ENCODE measurements around the gene MRPL32.

MRPL32 gene

GRCh38 chr7:42906181-42906580 is 26.0 kb upstream of the MRPL32 start:
- Histone ChIP-seq H3K4ac (ENCODE audit: low read depth in 1 of 2, low read length in 2 of 2) (no peak overlapping the region), H2BK5ac (ENCODE audit: low read depth, low read length, poor library complexity, severe bottlenecking) (no peak overlapping the region), H3K4me1 (ENCODE audit: control insufficient read depth, insufficient read depth, low read depth, low read length) (peaks cover 5% of the 10 kb centered on the region), H2AK5ac (ENCODE audit: low read length, severe bottlenecking) (no peak overlapping the region), H3K4me3 (ENCODE audit: insufficient read depth in 1 of 2, low read depth in 1 of 2, low read length in 2 of 2) (no peak overlapping the region), H3K9ac (ENCODE audit: low read length) (no peak overlapping the region), H2BK120ac (ENCODE audit: low read depth, low read length) (no peak overlapping the region), H4K8ac (ENCODE audit: low read length) (no peak overlapping the region), H2AFZ (ENCODE audit: low read depth, low read length) (no peak overlapping the region), H3K79me1 (replicated peaks; ENCODE audit: low read length, poor library complexity, severe bottlenecking) (peaks cover 16% of the 10 kb centered on the region), H3K23ac (ENCODE audit: low read length in 2 of 2) (no peak overlapping the region), H2BK12ac (ENCODE audit: low read length in 2 of 2) (no peak overlapping the region), H3K14ac (ENCODE audit: low read length in 2 of 2) (no peak overlapping the region), H3K4me2 (ENCODE audit: low read length, poor library complexity, severe bottlenecking) (no peak overlapping the region), H3K27me3 (ENCODE audit: control insufficient read depth in 1 of 2, insufficient read depth in 1 of 2, low read length in 2 of 2) (no peaks in the 10 kb centered on the region), H3K9me3 (ENCODE audit: control insufficient read depth, low read length) (no peaks in the 10 kb centered on the region), H3K18ac (ENCODE audit: low read depth in 1 of 2, low read length in 2 of 2) (no peak overlapping the region), H4K91ac (ENCODE audit: low read length) (no peak overlapping the region), H3K27ac (ENCODE audit: low read length, poor library complexity, severe bottlenecking) (no peak overlapping the region), H2BK15ac (ENCODE audit: low read depth, poor library complexity, severe bottlenecking) (no peak overlapping the region), H3K36me3 (ENCODE audit: control insufficient read depth in 1 of 2, insufficient read depth in 2 of 2, low read depth in 1 of 2, low read length in 2 of 2) (peaks cover 3 to 14% of the 10 kb centered on the region in 2 experiments)
- no peak for DNase-seq
- 100% methylated on average over 1 of the region's 1 CpG for WGBS

DNA sequence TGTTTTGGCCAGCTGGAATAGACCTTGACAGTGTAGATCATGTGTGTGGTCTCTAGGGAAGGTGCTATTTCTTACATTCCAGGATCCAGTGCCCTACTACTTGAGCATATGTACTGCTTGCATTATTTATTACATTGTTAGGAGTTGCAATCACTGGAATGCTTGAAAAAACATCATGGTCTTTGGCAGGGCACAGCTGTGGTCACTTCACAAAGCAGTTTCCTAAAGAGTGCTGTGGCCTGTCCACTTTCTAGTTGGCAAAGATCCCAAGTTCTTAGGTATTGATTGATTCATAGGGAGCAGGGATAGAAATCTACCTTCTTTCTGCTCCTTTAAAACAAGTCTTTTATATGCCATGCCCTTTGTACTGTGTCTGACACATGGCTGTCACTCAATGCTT is 24.9 kb upstream of the MRPL32 start:
- Histone ChIP-seq H3K4me2 (ENCODE audit: low read length, poor library complexity, severe bottlenecking) (no peak overlapping the region), H3K4me3 (ENCODE audit: insufficient read depth in 1 of 2, low read depth in 1 of 2, low read length in 2 of 2) (no peak overlapping the region), H3K27ac (ENCODE audit: low read length, poor library complexity, severe bottlenecking) (no peak overlapping the region), H3K9me3 (ENCODE audit: control insufficient read depth, low read length) (no peaks in the 10 kb centered on the region), H2AFZ (ENCODE audit: low read depth, low read length) (no peak overlapping the region), H2BK5ac (ENCODE audit: low read depth, low read length, poor library complexity, severe bottlenecking) (no peak overlapping the region), H3K14ac (ENCODE audit: low read length in 2 of 2) (no peak overlapping the region), H3K4ac (ENCODE audit: low read depth in 1 of 2, low read length in 2 of 2) (no peak overlapping the region), H2BK15ac (ENCODE audit: low read depth, poor library complexity, severe bottlenecking) (no peak overlapping the region), H3K79me1 (replicated peaks; ENCODE audit: low read length, poor library complexity, severe bottlenecking) (peaks cover 14% of the 10 kb centered on the region), H4K8ac (ENCODE audit: low read length) (no peak overlapping the region), H3K27me3 (ENCODE audit: control insufficient read depth in 1 of 2, insufficient read depth in 1 of 2, low read length in 2 of 2) (no peaks in the 10 kb centered on the region), H3K9ac (ENCODE audit: low read length) (no peak overlapping the region), H3K36me3 (ENCODE audit: control insufficient read depth in 1 of 2, insufficient read depth in 2 of 2, low read depth in 1 of 2, low read length in 2 of 2) (peaks cover 3 to 14% of the 10 kb centered on the region in 2 experiments), H2BK12ac (ENCODE audit: low read length in 2 of 2) (no peak overlapping the region), H2BK120ac (ENCODE audit: low read depth, low read length) (no peak overlapping the region), H4K91ac (ENCODE audit: low read length) (no peak overlapping the region), H3K23ac (ENCODE audit: low read length in 2 of 2) (no peak overlapping the region), H3K18ac (ENCODE audit: low read depth in 1 of 2, low read length in 2 of 2) (no peak overlapping the region), H2AK5ac (ENCODE audit: low read length, severe bottlenecking) (no peak overlapping the region), H3K4me1 (ENCODE audit: control insufficient read depth, insufficient read depth, low read depth, low read length) (peaks cover 5% of the 10 kb centered on the region)
- no peak for DNase-seq

GRCh38 chr7:42910306-42910705 is 21.9 kb upstream of the MRPL32 start:
- Histone ChIP-seq H3K79me1 (replicated peaks; ENCODE audit: low read length, poor library complexity, severe bottlenecking) (peaks cover 10% of the 10 kb centered on the region), H2BK5ac (ENCODE audit: low read depth, low read length, poor library complexity, severe bottlenecking) (no peak overlapping the region), H3K9me3 (ENCODE audit: control insufficient read depth, low read length) (no peaks in the 10 kb centered on the region), H3K4me1 (ENCODE audit: control insufficient read depth, insufficient read depth, low read depth, low read length) (peaks cover 5% of the 10 kb centered on the region), H2BK120ac (ENCODE audit: low read depth, low read length) (no peak overlapping the region), H3K27ac (ENCODE audit: low read length, poor library complexity, severe bottlenecking) (no peak overlapping the region), H3K14ac (ENCODE audit: low read length in 2 of 2) (no peak overlapping the region), H3K4me3 (ENCODE audit: insufficient read depth in 1 of 2, low read depth in 1 of 2, low read length in 2 of 2) (peak overlapping the region in 1 of 2 experiments; percentile 91), H3K4ac (ENCODE audit: low read depth in 1 of 2, low read length in 2 of 2) (no peak overlapping the region), H3K4me2 (ENCODE audit: low read length, poor library complexity, severe bottlenecking) (no peak overlapping the region), H3K36me3 (ENCODE audit: control insufficient read depth in 1 of 2, insufficient read depth in 2 of 2, low read depth in 1 of 2, low read length in 2 of 2) (peaks cover 3 to 16% of the 10 kb centered on the region in 2 experiments), H3K27me3 (ENCODE audit: control insufficient read depth in 1 of 2, insufficient read depth in 1 of 2, low read length in 2 of 2) (no peaks in the 10 kb centered on the region), H4K91ac (ENCODE audit: low read length) (no peak overlapping the region), H3K9ac (ENCODE audit: low read length) (no peak overlapping the region), H3K18ac (ENCODE audit: low read depth in 1 of 2, low read length in 2 of 2) (no peak overlapping the region), H2AK5ac (ENCODE audit: low read length, severe bottlenecking) (no peak overlapping the region), H2BK15ac (ENCODE audit: low read depth, poor library complexity, severe bottlenecking) (no peak overlapping the region), H4K8ac (ENCODE audit: low read length) (no peak overlapping the region), H3K23ac (ENCODE audit: low read length in 2 of 2) (no peak overlapping the region), H2BK12ac (ENCODE audit: low read length in 2 of 2) (no peak overlapping the region), H2AFZ (ENCODE audit: low read depth, low read length) (no peak overlapping the region)
- 100% methylated on average over 1 of the region's 2 CpGs for WGBS
- DNase-seq = no peak

GRCh38 chr7:42911454-42912447 is 20.4 kb upstream of the MRPL32 start, which contains the start of gene C7orf25:
Gene C7orf25, minus strand, starts transcription at chr7:42912070. Its CDS starts 1,170 bp downstream, at chr7:42910900.
- Histone ChIP-seq H2AK5ac (ENCODE audit: low read length, severe bottlenecking) (no peak within 1 kb of the TSS), H3K79me1 (replicated peaks; ENCODE audit: low read length, poor library complexity, severe bottlenecking) (peaks cover 10% of the 10 kb centered on the region), H3K23ac (ENCODE audit: low read length in 2 of 2) (no peak within 1 kb of the TSS), H3K27me3 (ENCODE audit: control insufficient read depth in 1 of 2, insufficient read depth in 1 of 2, low read length in 2 of 2) (no peaks in the 10 kb centered on the region), H3K9ac (ENCODE audit: low read length) (peak within 1 kb of the TSS; percentile 92), H3K9me3 (ENCODE audit: control insufficient read depth, low read length) (no peaks in the 10 kb centered on the region), H2BK12ac (ENCODE audit: low read length in 2 of 2) (no peak within 1 kb of the TSS), H4K91ac (ENCODE audit: low read length) (peak within 1 kb of the TSS; percentile 21), H3K4me1 (ENCODE audit: control insufficient read depth, insufficient read depth, low read depth, low read length) (peaks cover 6% of the 10 kb centered on the region), H2BK15ac (ENCODE audit: low read depth, poor library complexity, severe bottlenecking) (peak within 1 kb of the TSS; percentile 30), H4K8ac (ENCODE audit: low read length) (peak within 1 kb of the TSS; percentile 86), H3K4me3 (ENCODE audit: insufficient read depth in 1 of 2, low read depth in 1 of 2, low read length in 2 of 2) (peak within 1 kb of the TSS; percentile 81 to 91), H2BK5ac (ENCODE audit: low read depth, low read length, poor library complexity, severe bottlenecking) (peak within 1 kb of the TSS; percentile 46), H2BK120ac (ENCODE audit: low read depth, low read length) (peak within 1 kb of the TSS; percentile 24), H2AFZ (ENCODE audit: low read depth, low read length) (peak within 1 kb of the TSS; percentile 83), H3K4me2 (ENCODE audit: low read length, poor library complexity, severe bottlenecking) (peak within 1 kb of the TSS; percentile 74), H3K4ac (ENCODE audit: low read depth in 1 of 2, low read length in 2 of 2) (peak within 1 kb of the TSS; percentile 18 to 43), H3K18ac (ENCODE audit: low read depth in 1 of 2, low read length in 2 of 2) (peak within 1 kb of the TSS; percentile 64 to 80), H3K36me3 (ENCODE audit: control insufficient read depth in 1 of 2, insufficient read depth in 2 of 2, low read depth in 1 of 2, low read length in 2 of 2) (peaks cover 6 to 29% of the 10 kb centered on the region in 2 experiments), H3K27ac (ENCODE audit: low read length, poor library complexity, severe bottlenecking) (no peak within 1 kb of the TSS), H3K14ac (ENCODE audit: low read length in 2 of 2) (no peak within 1 kb of the TSS)
- DNase-seq = peak; percentile 93
- 1% methylated on average over 75 of the region's 95 CpGs for WGBS

All from mesenchymal stem cell (in vitro differentiated cells and primary cell).